Brain microvascular endothelial cell (primary cell): Measurements from ENCODE around the gene LCAT.

ENCODE experiments used
- DNase-seq: peaks from one replicate; pipeline ENCODE4 v3.0.0-alpha.2; 2020
- H3K27ac ChIP-seq: fragments of 250-450 bp; sonication (Bioruptor Pico); 2 replicates; pipeline ENCODE4 v1.5.1; 2020; ENCODE audit warnings: mild to moderate bottlenecking, moderate library complexity
- H3K27me3 ChIP-seq: fragments of 250-450 bp; sonication (Bioruptor Pico); replicated peaks from 2 replicates; pipeline ENCODE4 v1.5.1; 2020; ENCODE audit warnings: mild to moderate bottlenecking
- H3K36me3 ChIP-seq: fragments of 250-450 bp; sonication (Bioruptor Pico); replicated peaks from 2 replicates; pipeline ENCODE4 v1.5.1; 2020; ENCODE audit warnings: mild to moderate bottlenecking
- H3K4me3 ChIP-seq: 2 replicates; pipeline ENCODE4 v1.5.1; 2011; ENCODE audit warnings: low read depth, mild to moderate bottlenecking, control low read depth, low read length, moderate library complexity
- CTCF ChIP-seq: IDR thresholded peaks from 2 replicates; pipeline ENCODE4 v1.5.1; 2011; ENCODE audit warnings: low read depth, mild to moderate bottlenecking, moderate library complexity, low read length, control low read depth, inconsistent platforms; ENCODE audit errors: missing control alignments
- in situ Hi-C: cut with HindIII; loops from 2 replicates; pipeline ENCODE4 v1.10.0; 2017; ENCODE audit warnings: low sequenced_read_pairs, low pct_ligation_motif_present

The LCAT gene

GRCh38 chr16:67943619-67944504 lies at the start of gene LCAT:
LCAT (minus strand) TSS chr16:67944120; CDS start chr16:67944101, 19 bp downstream.
- no peak for DNase-seq
- peaks cover 89% of the 10 kb centered on the region for H3K36me3 ChIP-seq
- no peaks in the 10 kb centered on the region for H3K27me3 ChIP-seq
- TF ChIP-seq CTCF: no peak
- no peak within 1 kb of the TSS for H3K4me3 ChIP-seq
- H3K27ac ChIP-seq: no peak within 1 kb of the TSS
- in situ Hi-C loops: no loop called here

- peak; percentile 76 for TF ChIP-seq CTCF
- Histone ChIP-seq H3K4me3 (peak overlapping the region; percentile 29), H3K27ac (no peak overlapping the region), H3K27me3 (no peaks in the 10 kb centered on the region), H3K36me3 (no peaks in the 10 kb centered on the region)
- in situ Hi-C loops: no loop called here
- peak; percentile 35 for DNase-seq
These were observed 49.5 kb upstream of the LCAT start for GRCh38 chr16:67993207-67994039.

GRCh38 chr16:67992661-67993206 lies 48.8 kb upstream of the LCAT start:
- no peak overlapping the region for H3K27ac ChIP-seq

GRCh38 chr16:67990018-67990386 lies 46.1 kb upstream of the LCAT start:
- H3K4me3 ChIP-seq: no peak overlapping the region
- no peak overlapping the region for H3K27ac ChIP-seq
- no peak for DNase-seq
- H3K36me3 ChIP-seq: no peaks in the 10 kb centered on the region
- in situ Hi-C loops: no loop called here
- H3K27me3 ChIP-seq: no peaks in the 10 kb centered on the region
- no peak for TF ChIP-seq CTCF

More at GRCh38 chr16:67992661-67993206, 48.8 kb upstream of the LCAT start:
- Histone ChIP-seq H3K4me3 (no peak overlapping the region), H3K27me3 (no peaks in the 10 kb centered on the region), H3K36me3 (no peaks in the 10 kb centered on the region)
- no peak for DNase-seq
- no peak for TF ChIP-seq CTCF
- in situ Hi-C loops: no loop called here

GRCh38 chr16:67989322-67990017 lies 45.5 kb upstream of the LCAT start:
- in situ Hi-C loops: no loop called here
- Histone ChIP-seq H3K27ac (no peak overlapping the region), H3K4me3 (no peak overlapping the region), H3K36me3 (no peaks in the 10 kb centered on the region), H3K27me3 (no peaks in the 10 kb centered on the region)
- DNase-seq: no peak
- TF ChIP-seq CTCF: no peak
